ENCODE results near the gene ALOX12B.
"Not testable (repeated sequence)": the region's sequence is repeated elsewhere in the genome, so short reads cannot be mapped to it uniquely, and the experiment has no call there.

Gene ALOX12B

GRCh38 chr17:8044819-8045810 is 42.4 kb downstream of the ALOX12B start:
- DNase-seq (ENCODE audit: low spot score) = no peak

DNA sequence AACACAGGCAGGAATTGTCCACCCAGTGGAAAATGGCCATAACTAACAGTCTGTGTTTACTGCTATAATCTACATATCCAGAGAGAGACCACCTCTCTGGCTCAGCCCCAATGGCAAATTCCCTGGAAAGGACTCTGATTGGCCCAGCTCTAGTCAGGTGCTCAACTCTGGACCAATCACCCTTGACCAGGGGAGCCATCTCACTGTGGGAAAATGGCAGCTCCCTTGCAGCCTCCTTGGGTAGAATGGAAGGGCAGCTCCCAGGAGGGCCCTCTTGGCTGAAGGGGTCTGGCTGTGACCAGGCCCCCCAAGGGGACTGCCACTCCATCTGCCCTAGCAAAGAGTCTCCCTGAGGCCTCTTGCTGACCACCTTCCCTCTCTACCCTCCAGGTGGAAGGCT is 45.5 kb downstream of the ALOX12B start:
- no peak for DNase-seq (ENCODE audit: low spot score)

DNA sequence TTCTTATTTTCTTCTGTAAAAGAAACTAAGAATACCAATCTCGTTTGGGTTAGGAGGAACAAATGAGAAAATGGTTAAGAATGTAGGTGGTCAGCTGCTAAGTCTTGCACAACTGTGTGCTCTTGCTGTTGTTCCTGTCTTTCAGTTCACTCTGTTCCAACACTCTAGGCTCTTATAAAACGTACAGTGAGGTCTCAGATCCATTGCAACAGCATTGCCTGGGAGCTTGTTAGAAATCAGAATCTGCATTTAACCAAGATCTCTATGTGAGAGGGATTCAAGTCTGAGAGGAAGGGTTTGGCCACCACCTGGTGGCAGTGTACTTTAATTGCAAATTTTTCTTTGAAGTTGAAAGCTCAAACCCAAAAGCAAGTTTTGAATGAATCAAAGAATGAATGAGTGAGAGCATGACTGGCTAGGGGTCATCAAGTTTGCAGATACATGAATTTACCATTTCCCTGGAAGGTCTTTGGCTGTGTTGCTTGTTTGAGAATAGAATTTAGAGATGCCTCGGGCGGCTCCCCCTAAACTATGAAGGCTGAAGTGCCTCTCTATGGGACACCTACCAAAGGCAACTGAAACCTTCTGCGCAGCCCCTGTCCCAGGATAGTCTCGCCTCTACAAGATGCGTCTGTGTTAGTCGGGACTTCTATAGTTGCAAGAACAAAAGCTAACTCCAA is 46.1 kb downstream of the ALOX12B start:
- peak; percentile 36 for DNase-seq (ENCODE audit: low spot score)

DNA sequence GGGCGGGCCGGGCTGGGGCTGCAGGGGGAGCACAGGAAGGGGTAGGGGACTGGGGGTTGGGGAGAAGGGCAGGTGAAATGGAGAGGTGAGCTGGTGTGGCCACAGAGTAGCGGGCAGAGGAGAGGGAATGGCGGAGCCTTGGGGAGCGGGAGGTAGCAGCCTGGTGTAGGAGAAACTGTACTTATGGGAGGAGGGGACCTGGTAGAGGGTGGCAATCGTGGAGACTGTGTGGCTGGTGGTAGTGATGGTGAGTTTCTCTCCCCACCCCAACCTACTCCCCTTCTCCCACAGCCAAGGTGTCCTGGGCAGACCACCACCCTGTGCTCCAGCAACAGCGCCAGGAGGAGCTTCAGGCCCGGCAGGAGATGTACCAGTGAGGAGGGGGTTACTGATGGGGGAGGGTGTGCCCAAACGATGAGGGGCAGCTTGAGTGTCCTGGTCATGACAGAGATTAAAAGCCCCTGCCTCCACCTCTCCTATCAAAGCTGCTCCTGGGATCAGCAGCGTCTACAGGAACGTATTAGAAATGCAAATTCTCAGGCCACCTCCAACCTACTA is 47.8 kb downstream of the ALOX12B start:
- no peak for DNase-seq (ENCODE audit: low spot score)

GRCh38 chr17:8038954-8039610 is 48.4 kb downstream of the ALOX12B start, which contains the start of gene ALOX15B:
ALOX15B (plus strand) TSS chr17:8039059; CDS start chr17:8039156, 97 bp downstream.
- DNase-seq (ENCODE audit: low spot score) = no peak

GRCh38 chr17:8032442-8032841 is 55.1 kb downstream of the ALOX12B start:
- no peak for DNase-seq (ENCODE audit: low spot score)

- DNase-seq (ENCODE audit: low spot score) = no peak
Observed at GRCh38 chr17:8031950-8032349, 55.6 kb downstream of the ALOX12B start.

DNA sequence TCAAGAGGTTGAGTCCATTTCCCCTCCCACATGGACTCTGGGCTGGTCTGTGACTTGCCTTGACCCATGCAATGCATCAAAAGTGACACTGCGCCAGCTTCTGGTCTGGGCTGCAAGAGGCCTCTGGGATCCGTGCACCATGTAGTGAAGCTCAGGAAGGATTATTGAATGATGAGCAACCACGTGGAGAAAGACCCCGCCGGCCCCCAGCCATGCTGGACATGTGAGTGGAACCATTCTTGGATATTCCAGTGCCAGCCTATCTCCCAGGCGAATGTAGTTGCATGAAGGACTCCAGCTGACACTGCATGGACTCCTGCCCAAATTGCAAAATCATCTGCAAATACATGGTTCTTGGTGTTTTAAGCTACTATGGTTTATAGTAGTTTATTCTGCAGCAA is 56.3 kb downstream of the ALOX12B start:
- DNase-seq (ENCODE audit: low spot score) = no peak

GRCh38 chr17:8029121-8029520 is 58.4 kb downstream of the ALOX12B start:
- no peak for DNase-seq (ENCODE audit: low spot score)

DNA sequence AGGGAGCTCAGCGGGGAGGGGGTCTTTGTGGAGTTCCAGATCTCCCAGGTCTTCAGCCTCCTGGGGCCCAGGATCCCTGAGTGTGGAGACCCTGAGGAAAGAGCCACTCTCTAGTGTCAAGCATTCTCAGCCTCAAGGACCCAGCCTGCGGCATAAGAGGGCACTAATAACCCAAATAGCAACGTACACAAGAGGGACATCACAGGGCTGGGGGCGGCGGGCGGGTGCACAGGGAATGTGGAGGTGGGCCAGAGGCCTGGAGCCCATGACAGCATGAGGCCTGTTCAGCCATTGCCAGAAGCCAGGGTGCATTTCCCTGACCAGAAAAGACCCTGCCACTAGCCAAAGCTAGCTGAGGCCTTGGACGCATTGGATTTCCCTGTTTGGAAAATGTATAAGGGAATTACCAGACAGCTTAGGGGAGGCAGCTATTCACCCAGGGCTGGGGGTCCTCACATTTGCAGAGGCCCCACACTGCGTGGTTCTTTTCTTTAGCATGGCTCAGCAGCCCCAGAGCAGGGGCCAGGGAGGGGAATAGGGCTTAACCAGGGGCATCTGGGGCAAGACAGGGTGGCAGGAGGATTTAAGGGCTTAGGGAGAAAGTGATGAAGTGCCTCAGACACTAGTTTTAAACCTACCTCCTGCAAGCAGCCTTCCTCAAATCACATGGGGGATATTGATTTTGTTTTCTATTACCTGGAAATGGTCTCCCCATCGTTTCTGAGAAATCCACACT is 62.2 kb downstream of the ALOX12B start:
- no peak for DNase-seq (ENCODE audit: low spot score)

GRCh38 chr17:8024161-8024560 is 63.4 kb downstream of the ALOX12B start:
- DNase-seq (ENCODE audit: low spot score) = not testable (repeated sequence)
